ENCODE measurements around the gene RIMBP2. TPM values are rescaled to one million over a fixed set of nuclear protein-coding genes. Genes with fewer than 3 reads are reported as not detected.

The RIMBP2 gene
- total RNA-seq, 5 donors from 2014 or later (not counting 1 experiment from before 2014, with no cell fraction given): 0.10 to 0.38 TPM; not detected in 3

GRCh38 chr12:130680451-130680990 lies 35.6 kb downstream of the RIMBP2 start:
- no peak overlapping the region for H3K27ac ChIP-seq (ENCODE audit: low read length)
- no peaks in the 10 kb centered on the region for H3K4me1 Mint-ChIP-seq
- H3K36me3 Mint-ChIP-seq: no peaks in the 10 kb centered on the region
- no peak for ATAC-seq (replicated peaks in 1 of 4)
- ChIA-PET POLR2A (no interaction called here), CTCF (no interaction called here)
- H3K4me3 Mint-ChIP-seq: no peak overlapping the region
- no peak overlapping the region for H3K4me3 ChIP-seq (ENCODE audit: control insufficient read depth in 1 of 2, extremely low read depth in 1 of 2, low read length in 1 of 2)
- 64% methylated on average over 6 of the region's 15 CpGs for WGBS (ENCODE audit: insufficient coverage)
- no peaks in the 10 kb centered on the region for H3K4me1 ChIP-seq (ENCODE audit: control insufficient read depth in 1 of 2, extremely low read depth in 1 of 2, insufficient read depth in 2 of 2, low read length in 2 of 2)
- H3K27me3 ChIP-seq (replicated peaks in 1 of 2; ENCODE audit: control insufficient read depth in 2 of 2, extremely low read depth in 1 of 2, insufficient read depth in 2 of 2, low read length in 1 of 2): peaks cover 0 to 9% of the 10 kb centered on the region in 2 experiments
- H3K36me3 ChIP-seq (ENCODE audit: control insufficient read depth in 2 of 2, extremely low read depth in 1 of 2, insufficient read depth in 1 of 2, low read length in 1 of 2): no peaks in the 10 kb centered on the region
- peaks cover 3% of the 10 kb centered on the region in 2 donors for H3K27me3 Mint-ChIP-seq
- H3K27ac Mint-ChIP-seq: no peak overlapping the region
- no peaks in the 10 kb centered on the region for H3K9me3 ChIP-seq
- no peaks in the 10 kb centered on the region for H3K9me3 Mint-ChIP-seq
- DNase-seq: no peak

DNA sequence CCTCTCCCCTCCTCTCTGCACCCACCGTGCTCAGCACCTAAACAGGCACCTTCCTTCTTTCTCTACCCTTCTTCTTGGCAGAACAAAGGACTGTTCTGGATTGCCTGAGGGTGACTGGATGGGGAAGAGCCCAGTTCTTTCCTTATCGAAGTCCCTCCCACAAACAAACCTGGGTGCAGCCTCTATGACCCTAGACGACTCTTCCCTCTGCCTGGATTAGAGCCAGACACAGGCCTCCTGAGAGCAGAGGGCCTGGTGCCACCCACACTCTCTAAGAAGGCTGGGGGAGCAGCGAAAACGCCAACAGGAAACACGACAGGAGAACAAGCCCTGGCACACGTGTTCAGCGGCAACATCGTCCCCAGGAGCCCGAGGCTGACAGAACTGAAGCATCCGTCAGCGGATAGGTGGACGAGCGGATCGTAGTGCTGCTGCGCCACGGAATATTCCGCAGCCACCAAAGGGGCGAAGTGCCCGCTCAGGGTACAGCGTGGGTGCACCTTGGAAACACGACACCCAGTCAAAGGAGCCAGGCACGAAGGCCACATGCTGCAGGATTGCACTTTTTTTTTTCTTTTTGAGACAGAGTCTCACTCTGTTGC lies 38.0 kb downstream of the RIMBP2 start:
- Histone ChIP-seq H3K4me3 (ENCODE audit: control insufficient read depth in 1 of 2, extremely low read depth in 1 of 2, low read length in 1 of 2) (no peak overlapping the region), H3K4me1 (ENCODE audit: control insufficient read depth in 1 of 2, extremely low read depth in 1 of 2, insufficient read depth in 2 of 2, low read length in 2 of 2) (no peaks in the 10 kb centered on the region), H3K27me3 (replicated peaks in 1 of 2; ENCODE audit: control insufficient read depth in 2 of 2, extremely low read depth in 1 of 2, insufficient read depth in 2 of 2, low read length in 1 of 2) (peaks cover 0 to 9% of the 10 kb centered on the region in 2 experiments), H3K36me3 (ENCODE audit: control insufficient read depth in 2 of 2, extremely low read depth in 1 of 2, insufficient read depth in 1 of 2, low read length in 1 of 2) (no peaks in the 10 kb centered on the region), H3K9me3 (no peaks in the 10 kb centered on the region), H3K27ac (ENCODE audit: low read length) (no peak overlapping the region)
- H3K9me3 Mint-ChIP-seq: no peaks in the 10 kb centered on the region
- no peaks in the 10 kb centered on the region for H3K4me1 Mint-ChIP-seq
- no peaks in the 10 kb centered on the region for H3K36me3 Mint-ChIP-seq
- DNase-seq: no peak
- ChIA-PET POLR2A (no interaction called here), CTCF (no interaction called here)
- no peak for ATAC-seq (replicated peaks in 1 of 4)
- no peak overlapping the region for H3K4me3 Mint-ChIP-seq
- WGBS (ENCODE audit: insufficient coverage): 82% methylated on average over 21 of the region's 23 CpGs
- peaks cover 0 to 2% of the 10 kb centered on the region in 2 donors for H3K27me3 Mint-ChIP-seq
- H3K27ac Mint-ChIP-seq: no peak overlapping the region

- Mint-ChIP-seq H3K27me3 (no peaks in the 10 kb centered on the region), H3K4me1 (no peaks in the 10 kb centered on the region), H3K36me3 (no peaks in the 10 kb centered on the region), H3K4me3 (no peak overlapping the region), H3K9me3 (peaks cover 0 to 4% (median 0%) of the 10 kb centered on the region in 3 donors), H3K27ac (no peak overlapping the region)
- no peak overlapping the region for H3K4me3 ChIP-seq (ENCODE audit: control insufficient read depth in 1 of 2, extremely low read depth in 1 of 2, low read length in 1 of 2)
- H3K4me1 ChIP-seq (ENCODE audit: control insufficient read depth in 1 of 2, extremely low read depth in 1 of 2, insufficient read depth in 2 of 2, low read length in 2 of 2): no peaks in the 10 kb centered on the region
- peaks cover 0 to 11% of the 10 kb centered on the region in 2 experiments for H3K27me3 ChIP-seq (replicated peaks in 1 of 2; ENCODE audit: control insufficient read depth in 2 of 2, extremely low read depth in 1 of 2, insufficient read depth in 2 of 2, low read length in 1 of 2)
- ChIA-PET CTCF (no interaction called here), POLR2A (no interaction called here)
- no peak for ATAC-seq (replicated peaks in 1 of 4)
- WGBS (ENCODE audit: insufficient coverage): 96% methylated on average over 13 of the region's 15 CpGs
- no peak overlapping the region for H3K27ac ChIP-seq (ENCODE audit: low read length)
- DNase-seq: no peak
- H3K36me3 ChIP-seq (ENCODE audit: control insufficient read depth in 2 of 2, extremely low read depth in 1 of 2, insufficient read depth in 1 of 2, low read length in 1 of 2): no peaks in the 10 kb centered on the region
- H3K9me3 ChIP-seq: no peaks in the 10 kb centered on the region
These were observed 40.3 kb downstream of the RIMBP2 start for GRCh38 chr12:130675791-130676190.

- Mint-ChIP-seq H3K9me3 (peaks cover 0 to 4% (median 0%) of the 10 kb centered on the region in 3 donors), H3K4me3 (no peak overlapping the region), H3K27me3 (no peaks in the 10 kb centered on the region), H3K27ac (no peak overlapping the region), H3K36me3 (no peaks in the 10 kb centered on the region), H3K4me1 (no peaks in the 10 kb centered on the region)
- 84% methylated on average over 13 of the region's 16 CpGs for WGBS (ENCODE audit: insufficient coverage)
- no peaks in the 10 kb centered on the region for H3K36me3 ChIP-seq (ENCODE audit: control insufficient read depth in 2 of 2, extremely low read depth in 1 of 2, insufficient read depth in 1 of 2, low read length in 1 of 2)
- no peak overlapping the region for H3K4me3 ChIP-seq (ENCODE audit: control insufficient read depth in 1 of 2, extremely low read depth in 1 of 2, low read length in 1 of 2)
- H3K27ac ChIP-seq (ENCODE audit: low read length): no peak overlapping the region
- DNase-seq (no peak), ATAC-seq (replicated peaks in 1 of 4) (no peak)
- CTCF ChIA-PET: no interaction called here
- H3K9me3 ChIP-seq: no peaks in the 10 kb centered on the region
- no peaks in the 10 kb centered on the region for H3K4me1 ChIP-seq (ENCODE audit: control insufficient read depth in 1 of 2, extremely low read depth in 1 of 2, insufficient read depth in 2 of 2, low read length in 2 of 2)
- peaks cover 0 to 11% of the 10 kb centered on the region in 2 experiments for H3K27me3 ChIP-seq (replicated peaks in 1 of 2; ENCODE audit: control insufficient read depth in 2 of 2, extremely low read depth in 1 of 2, insufficient read depth in 2 of 2, low read length in 1 of 2)
- POLR2A ChIA-PET: no interaction called here
These were observed 41.0 kb downstream of the RIMBP2 start for GRCh38 chr12:130675121-130675520.

GRCh38 chr12:130674676-130675075 lies 41.4 kb downstream of the RIMBP2 start:
- ChIA-PET POLR2A (no interaction called here), CTCF (no interaction called here)
- Histone ChIP-seq H3K27ac (ENCODE audit: low read length) (no peak overlapping the region), H3K36me3 (ENCODE audit: control insufficient read depth in 2 of 2, extremely low read depth in 1 of 2, insufficient read depth in 1 of 2, low read length in 1 of 2) (no peaks in the 10 kb centered on the region), H3K4me1 (ENCODE audit: control insufficient read depth in 1 of 2, extremely low read depth in 1 of 2, insufficient read depth in 2 of 2, low read length in 2 of 2) (no peaks in the 10 kb centered on the region), H3K9me3 (no peaks in the 10 kb centered on the region), H3K27me3 (replicated peaks in 1 of 2; ENCODE audit: control insufficient read depth in 2 of 2, extremely low read depth in 1 of 2, insufficient read depth in 2 of 2, low read length in 1 of 2) (peaks cover 0 to 11% of the 10 kb centered on the region in 2 experiments), H3K4me3 (ENCODE audit: control insufficient read depth in 1 of 2, extremely low read depth in 1 of 2, low read length in 1 of 2) (no peak overlapping the region)
- DNase-seq (no peak), ATAC-seq (replicated peaks in 1 of 4) (no peak)
- no peak overlapping the region for H3K27ac Mint-ChIP-seq
- no peaks in the 10 kb centered on the region for H3K36me3 Mint-ChIP-seq
- H3K4me3 Mint-ChIP-seq: no peak overlapping the region
- H3K9me3 Mint-ChIP-seq: peaks cover 0 to 4% (median under 1%) of the 10 kb centered on the region in 3 donors
- no peaks in the 10 kb centered on the region for H3K4me1 Mint-ChIP-seq
- no peaks in the 10 kb centered on the region for H3K27me3 Mint-ChIP-seq
- 91% methylated on average over 17 of the region's 24 CpGs for WGBS (ENCODE audit: insufficient coverage)

GRCh38 chr12:130673036-130673705 lies 42.9 kb downstream of the RIMBP2 start:
- Histone ChIP-seq H3K4me3 (ENCODE audit: control insufficient read depth in 1 of 2, extremely low read depth in 1 of 2, low read length in 1 of 2) (no peak overlapping the region), H3K4me1 (ENCODE audit: control insufficient read depth in 1 of 2, extremely low read depth in 1 of 2, insufficient read depth in 2 of 2, low read length in 2 of 2) (no peaks in the 10 kb centered on the region), H3K27ac (ENCODE audit: low read length) (no peak overlapping the region), H3K36me3 (ENCODE audit: control insufficient read depth in 2 of 2, extremely low read depth in 1 of 2, insufficient read depth in 1 of 2, low read length in 1 of 2) (no peaks in the 10 kb centered on the region), H3K27me3 (replicated peaks in 1 of 2; ENCODE audit: control insufficient read depth in 2 of 2, extremely low read depth in 1 of 2, insufficient read depth in 2 of 2, low read length in 1 of 2) (peaks cover 0 to 12% of the 10 kb centered on the region in 2 experiments), H3K9me3 (no peaks in the 10 kb centered on the region)
- WGBS (ENCODE audit: insufficient coverage): 80% methylated on average over 17 of the region's 17 CpGs
- DNase-seq: no peak
- CTCF ChIA-PET: no interaction called here
- H3K36me3 Mint-ChIP-seq: no peaks in the 10 kb centered on the region
- no peak overlapping the region for H3K27ac Mint-ChIP-seq
- H3K4me1 Mint-ChIP-seq: no peaks in the 10 kb centered on the region
- H3K9me3 Mint-ChIP-seq: peaks cover 0 to 9% (median 9%) of the 10 kb centered on the region in 3 donors
- no peaks in the 10 kb centered on the region for H3K27me3 Mint-ChIP-seq
- POLR2A ChIA-PET: no interaction called here
- H3K4me3 Mint-ChIP-seq: no peak overlapping the region
- no peak for ATAC-seq (replicated peaks in 1 of 4)

All from T-cell (primary cell).